HG03469 (cell line): ENCODE measurements around the gene JADE2.
"Not testable (repeated sequence)": the region's sequence is repeated elsewhere in the genome, so short reads cannot be mapped to it uniquely, and the experiment has no call there.

ENCODE experiments used
- ATAC-seq: cut with Tn5 transposase; IDR thresholded peaks from one replicate; pipeline ENCODE4 v1.9.1; 2021; ENCODE audit warnings: mild to moderate bottlenecking, moderate library complexity, moderate number of reproducible peaks; ENCODE audit not compliant: unreplicated experiment

Gene JADE2

DNA sequence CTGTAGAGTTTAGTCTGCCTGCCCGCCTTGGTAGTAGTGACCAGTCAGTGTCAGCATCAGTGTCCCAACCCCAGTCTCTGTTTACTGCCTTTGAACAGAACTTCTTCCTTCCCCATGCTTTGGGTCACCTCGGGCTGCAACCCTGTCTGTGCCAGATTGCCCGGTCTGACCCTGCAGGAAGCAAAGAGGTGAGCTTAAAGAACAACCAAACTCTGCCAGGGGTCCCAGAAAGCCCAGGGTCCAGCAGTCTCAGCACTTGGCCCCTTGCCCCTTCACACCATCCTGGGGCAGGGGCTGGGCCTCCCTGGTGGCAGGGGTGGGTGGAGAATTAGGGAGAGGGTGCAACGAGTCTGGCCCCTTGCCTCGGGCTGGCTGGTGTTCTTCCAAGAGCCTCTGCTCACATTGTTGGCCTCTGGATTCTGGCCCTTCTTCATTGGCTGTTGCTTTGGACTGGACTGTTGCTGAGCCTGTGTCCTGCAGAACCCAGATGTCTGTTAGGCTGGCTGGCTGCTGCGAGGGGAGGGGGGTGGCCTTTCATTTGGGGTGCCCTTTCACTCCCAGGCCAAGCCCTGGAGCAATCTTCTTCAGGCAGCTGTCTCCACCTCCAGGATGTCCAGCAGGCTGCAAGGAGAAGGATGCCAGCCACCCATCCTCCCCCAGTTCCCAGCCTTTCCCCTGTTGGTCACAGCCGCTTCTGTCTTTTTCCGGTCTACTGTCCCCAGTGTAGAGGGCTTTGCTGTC is 55.9 kb downstream of the JADE2 start:
- no peak for ATAC-seq

DNA sequence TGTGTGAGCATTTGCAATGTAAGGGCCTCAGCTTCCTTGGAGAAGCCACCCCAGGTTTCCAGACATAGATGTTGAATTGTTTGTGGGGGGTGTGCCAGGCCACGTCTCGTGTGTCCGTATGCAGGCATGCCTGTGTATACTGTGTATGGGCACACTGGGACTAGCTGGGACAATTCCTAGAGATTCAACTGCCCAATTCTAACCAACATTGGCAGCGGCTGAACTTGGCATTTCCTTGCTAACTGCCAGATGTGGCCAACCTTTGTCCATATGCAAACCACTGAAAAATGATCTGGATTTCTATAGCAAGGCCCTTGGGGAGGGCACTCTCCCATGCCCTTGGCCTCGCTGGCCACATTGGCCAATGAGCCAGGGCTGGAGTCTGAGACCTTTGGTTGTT is 56.8 kb downstream of the JADE2 start:
- no peak for ATAC-seq

DNA sequence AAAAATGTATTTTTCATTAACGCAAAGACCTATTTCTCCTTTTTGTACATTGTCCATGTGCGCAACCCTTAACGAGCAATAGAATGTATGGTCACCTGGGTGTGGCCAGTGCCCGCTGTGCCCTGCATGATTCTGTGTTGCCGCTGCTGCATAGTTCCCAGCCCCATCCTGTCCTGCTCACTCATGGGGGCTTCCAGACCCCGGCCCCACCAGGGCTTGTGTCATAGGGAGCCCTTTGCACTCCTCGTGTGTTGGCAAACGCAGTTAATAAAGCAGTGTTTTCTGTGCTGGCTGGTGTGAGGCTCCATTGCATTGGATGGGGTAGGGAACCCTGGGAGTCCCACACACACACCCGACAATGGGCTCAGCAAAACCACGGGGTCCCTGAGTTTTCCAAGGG is 57.5 kb downstream of the JADE2 start:
- ATAC-seq, result no peak

DNA sequence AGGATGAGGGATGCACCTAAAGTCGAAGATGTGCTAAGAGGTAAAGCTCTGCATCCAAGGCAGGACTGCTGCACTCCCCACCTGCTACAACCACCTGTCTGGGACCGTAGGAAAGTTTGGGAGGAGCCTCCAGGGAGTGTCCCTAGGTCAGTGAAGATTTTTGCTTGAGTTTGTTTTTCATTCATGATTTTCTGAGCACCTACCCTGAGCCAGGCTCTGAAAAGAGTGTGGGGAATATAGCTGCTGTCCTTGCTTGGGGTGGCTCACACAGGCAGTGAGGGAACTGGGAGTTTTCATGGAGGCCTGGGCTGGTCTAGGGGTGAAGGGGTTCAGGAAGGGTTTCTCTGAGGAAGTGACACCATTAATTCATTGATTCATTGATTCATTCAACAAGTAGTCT is 58.3 kb downstream of the JADE2 start:
- no peak for ATAC-seq

DNA sequence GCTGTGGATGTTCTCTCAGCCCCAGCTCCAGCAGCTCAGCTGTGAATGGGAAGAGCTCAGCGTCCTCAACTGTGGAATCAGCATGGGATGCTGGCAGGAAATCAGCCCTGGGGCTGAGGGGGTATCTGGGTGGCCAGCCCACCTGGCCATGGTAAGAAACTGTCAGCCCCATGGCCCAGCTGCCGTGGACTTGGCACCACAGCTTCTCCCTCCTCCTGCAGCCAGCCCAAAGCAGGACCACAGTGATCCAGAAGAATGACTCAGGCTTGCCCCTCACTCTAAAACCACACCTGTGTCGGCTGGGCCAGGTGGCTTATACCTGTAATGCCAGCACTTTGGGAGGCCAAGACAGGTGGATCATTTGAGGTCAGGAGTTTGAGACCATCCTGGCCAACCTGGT is 59.2 kb downstream of the JADE2 start:
- ATAC-seq, result no peak

DNA sequence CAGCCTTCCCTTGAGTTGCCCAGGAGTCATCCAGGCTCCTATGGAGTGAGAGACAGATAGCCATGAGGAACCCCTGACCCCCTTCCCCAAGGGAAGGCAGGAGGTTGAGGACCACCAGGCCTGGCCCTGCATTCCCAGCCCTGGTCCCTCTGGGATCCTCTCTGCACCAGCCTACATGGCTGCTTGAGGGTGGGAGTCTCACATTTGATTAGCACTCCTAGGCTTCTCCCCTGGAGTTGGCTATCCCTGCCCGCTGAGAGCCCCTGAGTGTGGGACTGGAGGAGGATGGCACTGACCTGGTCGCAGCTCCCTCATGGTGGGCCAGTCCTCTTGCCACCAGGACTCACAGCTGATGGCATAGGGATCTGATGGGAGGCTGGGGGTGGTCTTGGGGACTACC is 60.5 kb downstream of the JADE2 start:
- no peak for ATAC-seq

DNA sequence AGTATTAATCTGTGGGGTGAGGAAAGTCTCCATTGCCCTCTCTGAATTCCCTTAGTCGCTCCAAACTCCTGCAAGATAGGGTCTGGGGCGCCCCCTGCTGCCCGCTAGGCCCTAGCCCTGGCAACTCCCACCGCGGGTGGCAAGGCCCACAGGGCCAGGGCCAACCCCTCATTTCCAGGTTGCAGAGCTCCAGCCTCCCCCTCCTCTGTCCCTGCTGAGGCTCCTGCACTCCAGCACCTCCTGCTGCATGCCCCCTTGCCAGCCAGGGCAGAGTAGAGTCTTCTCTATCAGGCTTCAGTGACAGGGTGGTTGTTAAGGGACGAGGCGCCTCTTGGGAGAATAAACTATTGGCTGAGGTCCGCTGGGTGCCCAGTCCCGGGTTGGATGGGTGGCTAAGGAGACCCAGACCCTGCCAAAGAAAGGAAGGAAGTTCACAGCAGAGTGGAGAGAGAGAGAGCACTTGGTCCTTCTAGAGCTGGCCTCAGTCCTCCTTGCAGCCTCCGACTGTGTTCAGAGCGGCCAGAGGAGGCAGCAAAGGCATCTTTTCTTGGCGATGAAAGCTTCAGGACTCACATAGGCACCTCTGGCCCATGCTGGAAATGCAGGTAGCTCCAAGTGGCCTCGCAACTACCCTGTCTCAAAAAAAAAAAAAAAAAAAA is 61.5 kb downstream of the JADE2 start:
- no peak for ATAC-seq

DNA sequence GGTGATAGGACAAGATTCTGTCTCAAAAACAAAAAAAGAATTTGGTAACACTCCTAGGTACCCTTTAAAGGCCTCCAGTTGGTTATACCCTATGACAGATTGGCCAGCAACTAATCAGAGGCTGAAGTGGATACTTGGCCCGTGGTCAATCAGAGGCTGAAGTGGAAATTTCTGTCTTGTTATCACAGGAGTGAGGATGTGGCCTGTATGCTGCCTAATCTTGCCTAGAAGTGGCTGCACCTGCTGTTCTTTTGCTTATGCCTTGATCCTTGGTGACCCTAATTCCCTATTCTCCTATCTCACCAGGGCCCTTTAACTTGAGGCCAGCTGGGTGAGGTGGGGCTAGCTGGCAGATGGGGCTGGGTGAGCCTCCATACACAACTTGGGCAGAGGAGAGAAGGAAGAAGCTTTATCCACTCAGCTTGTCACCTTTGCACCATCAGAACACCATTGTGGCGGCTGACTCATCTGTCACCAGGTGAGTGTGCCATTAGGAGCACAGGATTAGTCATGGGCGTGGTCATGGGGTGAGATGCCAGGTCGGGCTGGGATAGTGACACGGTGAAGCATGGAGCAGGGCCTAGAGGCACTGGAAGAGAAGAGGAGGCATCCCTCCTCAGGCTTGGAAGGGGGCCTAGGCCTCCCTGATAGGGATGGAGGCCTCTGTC is 65.7 kb downstream of the JADE2 start:
- no peak for ATAC-seq

DNA sequence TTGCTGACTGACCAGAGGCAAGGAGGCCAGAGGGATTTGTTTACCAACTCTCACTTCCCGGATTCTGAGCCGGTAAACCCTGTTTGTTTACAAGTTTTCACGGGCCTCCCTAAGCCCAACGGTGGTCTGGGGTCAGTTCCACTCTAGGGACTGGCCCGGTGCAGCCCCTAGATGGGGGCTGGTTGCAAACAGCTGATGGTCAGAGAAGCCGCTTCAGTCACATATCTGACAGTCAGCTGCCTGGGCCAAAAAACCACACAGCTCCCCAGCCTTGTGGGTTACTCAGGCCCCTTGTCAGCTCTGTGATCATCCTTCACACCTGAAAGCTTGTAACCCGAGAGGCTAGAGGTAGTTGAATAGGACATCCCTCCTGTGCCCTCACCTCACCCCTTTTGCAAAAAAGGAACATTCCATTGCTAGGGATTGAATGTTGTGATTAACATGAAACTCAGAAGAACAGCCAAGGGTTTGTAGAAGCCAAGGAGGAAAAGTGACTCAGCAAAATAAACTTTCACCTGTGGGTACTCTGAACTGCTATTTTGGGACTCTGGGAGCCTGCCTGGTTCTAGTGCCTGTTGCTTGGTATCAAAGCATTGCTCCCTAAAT is 66.8 kb downstream of the JADE2 start:
- no peak for ATAC-seq

DNA sequence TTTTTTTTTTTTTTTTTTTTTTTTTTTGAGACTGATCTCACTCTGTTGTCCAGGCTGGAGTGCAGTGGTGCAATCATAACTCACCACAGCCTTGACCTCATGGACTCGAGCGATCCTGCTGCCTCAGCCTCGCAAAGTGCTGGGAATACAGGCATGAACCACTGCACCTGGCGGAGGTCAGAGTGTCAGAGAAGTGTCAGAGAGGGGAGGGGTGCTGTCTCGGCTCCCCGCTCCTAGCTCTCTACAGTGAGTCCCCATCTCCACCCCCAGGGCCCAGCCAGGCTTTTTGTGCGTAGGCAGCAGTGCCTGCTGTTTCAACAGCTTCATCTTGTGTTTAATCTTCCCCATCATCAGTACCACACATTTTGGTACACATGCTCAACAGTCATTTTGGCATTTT is 68.9 kb downstream of the JADE2 start:
- ATAC-seq, result no peak

DNA sequence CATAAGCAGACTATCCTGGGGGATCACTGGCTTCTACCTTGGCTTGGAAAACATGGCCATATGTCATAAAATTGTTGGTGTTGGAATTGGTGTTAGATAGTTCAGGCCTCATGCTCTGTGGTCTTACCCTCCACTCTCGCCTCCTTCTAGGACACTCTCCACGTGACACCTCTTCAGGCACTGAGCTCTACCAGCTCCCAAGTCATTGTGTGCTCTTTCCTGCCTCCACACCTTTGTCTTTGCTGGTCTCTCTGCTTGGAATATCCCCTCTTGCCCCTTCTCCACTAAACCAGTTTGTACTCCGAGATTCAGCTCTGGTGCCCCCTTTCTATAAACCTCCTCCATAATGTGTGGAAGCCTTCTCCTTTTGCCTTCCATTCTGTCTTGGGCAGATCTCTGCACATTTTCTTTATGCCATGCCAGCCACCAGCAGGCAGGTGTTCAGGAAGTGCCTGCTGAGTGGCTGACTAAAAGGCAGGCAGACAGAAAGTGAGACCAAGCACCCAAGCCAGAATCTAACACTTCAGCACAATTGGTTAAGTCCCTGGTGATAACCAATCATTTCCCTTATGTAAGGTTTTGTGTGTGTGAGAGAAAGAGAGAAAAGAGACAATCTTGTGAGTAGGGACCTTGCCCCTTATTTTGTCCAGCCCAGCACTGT is 69.5 kb downstream of the JADE2 start:
- ATAC-seq, result no peak

DNA sequence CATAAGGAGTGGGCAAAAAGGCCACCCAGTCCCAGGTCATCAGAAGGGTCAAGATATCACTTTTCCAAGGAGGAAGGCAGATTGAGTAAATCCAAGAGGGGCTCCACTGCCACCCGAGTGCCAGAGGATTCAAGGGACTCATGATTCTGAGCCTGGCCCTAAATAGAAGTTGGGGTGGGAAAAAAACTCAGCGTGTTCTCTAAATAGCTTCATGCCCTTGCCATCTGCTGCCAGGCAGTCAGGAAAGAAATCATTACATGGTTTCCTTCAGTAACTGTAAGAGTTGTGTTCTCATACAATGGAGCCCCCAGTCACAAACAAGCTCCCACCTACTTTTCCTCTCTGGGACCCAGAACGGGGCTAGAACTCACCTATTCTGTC is 70.0 kb downstream of the JADE2 start:
- ATAC-seq, result no peak

DNA sequence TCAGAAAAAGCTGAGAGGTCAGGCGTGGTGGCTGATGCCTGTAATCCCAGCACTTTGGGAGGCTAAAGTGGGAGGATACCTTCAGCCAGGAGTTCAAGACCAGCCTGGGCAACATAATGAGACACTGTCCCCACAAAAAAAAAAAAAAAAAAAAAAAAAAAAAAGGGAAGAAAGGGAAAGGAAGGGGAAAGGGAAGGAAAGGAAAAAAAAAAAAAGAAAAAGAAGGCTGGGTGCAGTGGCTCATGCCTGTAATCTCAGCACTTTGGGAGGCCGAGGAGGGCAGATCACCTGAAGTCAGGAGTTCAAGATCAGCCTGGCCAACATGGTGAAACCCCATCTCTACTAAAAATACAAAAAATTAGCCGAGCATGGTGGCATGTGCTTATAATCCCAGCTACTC is 74.3 kb downstream of the JADE2 start:
- ATAC-seq, result not testable (repeated sequence)

DNA sequence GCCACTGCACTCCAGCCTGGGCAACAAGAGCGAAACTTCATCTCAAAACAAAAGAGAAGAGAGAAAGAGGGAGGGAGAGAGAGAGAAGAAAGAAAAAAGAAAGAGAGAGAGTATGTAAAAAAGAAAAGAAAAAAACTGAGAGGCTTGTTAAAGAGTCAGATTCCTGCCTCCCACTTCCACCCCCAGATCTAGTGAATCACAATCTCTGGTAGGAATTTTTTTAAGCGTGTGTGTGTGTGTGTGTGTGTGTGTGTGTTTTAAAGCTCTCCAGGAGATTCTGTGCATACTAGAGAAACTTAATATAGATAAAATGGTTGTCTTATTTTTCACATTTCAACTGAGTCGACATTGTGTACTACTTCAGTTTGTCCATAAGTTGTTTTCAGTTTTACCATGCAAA is 75.1 kb downstream of the JADE2 start:
- ATAC-seq, result no peak

DNA sequence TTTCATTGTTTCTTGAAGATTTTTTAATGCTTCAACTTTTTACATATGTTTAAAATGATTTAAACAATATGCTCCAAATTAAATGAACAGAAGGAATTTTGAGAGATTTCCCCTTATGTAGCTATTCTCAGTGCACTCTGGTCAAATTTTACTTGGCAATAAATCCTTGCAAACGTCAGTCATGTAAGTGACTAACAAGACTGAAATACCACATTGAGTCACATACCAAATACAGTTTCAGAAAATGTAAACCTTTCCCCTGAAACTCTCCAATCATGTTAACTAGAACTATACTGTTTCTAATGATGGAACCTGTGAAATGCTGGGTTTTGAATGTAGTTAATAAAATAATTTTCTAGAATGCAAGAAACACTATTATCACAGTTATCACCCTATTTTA is 77.6 kb downstream of the JADE2 start:
- no peak for ATAC-seq

DNA sequence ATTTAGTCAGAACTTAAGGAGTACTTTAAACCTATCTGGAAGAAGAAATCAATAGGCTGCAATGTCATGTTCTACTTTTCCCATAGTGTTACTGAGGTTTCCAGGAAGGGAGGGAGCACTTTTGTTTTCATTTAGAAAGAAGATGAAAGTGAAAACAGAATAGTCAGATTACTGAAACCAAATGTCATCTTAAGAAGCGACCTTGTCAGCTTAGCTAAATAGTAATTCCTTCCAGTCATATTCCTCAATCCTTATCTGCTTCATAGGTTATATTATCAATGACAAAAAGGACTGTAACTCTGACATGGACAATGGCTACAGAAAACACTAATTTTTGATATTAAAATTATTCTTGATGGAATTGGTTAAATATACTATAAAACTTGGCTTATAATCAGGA is 79.4 kb downstream of the JADE2 start:
- no peak for ATAC-seq

DNA sequence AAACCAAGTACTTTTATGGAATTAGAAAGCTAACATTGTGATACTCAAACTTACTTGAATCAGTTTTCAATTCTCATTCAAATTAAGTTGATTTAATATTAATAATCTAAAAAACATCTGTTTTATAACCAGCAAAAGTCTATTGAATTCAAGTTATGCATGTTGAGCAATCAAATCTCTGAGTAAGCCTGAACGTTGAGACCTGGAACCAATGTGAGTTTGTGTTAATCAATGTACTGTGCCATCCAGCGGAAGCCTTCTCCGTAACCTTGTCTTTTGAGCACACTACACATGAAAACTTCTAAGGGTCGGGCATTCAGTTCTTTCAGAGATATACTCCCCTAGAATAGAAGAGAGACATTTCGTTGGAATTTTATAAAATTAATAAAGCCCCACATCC is 81.3 kb downstream of the JADE2 start:
- no peak for ATAC-seq

DNA sequence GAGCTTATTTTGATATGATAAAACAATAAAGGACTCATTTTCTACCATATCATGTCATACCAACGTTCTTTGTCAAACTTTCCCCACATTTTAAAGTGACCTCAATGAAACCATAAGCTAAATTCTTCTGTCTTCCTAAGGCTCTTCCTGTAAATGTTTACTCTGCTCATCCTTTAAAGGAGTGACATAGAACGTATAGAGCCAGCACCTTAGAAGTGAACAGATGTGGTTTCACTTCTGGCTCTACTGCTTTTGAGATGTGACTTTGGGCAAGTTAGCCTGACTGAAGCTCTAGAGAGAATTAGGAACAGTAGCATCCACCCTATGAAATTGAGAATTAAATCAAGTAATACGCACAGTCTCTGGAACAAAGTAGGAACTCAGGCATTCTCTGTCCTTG is 83.1 kb downstream of the JADE2 start:
- no peak for ATAC-seq

DNA sequence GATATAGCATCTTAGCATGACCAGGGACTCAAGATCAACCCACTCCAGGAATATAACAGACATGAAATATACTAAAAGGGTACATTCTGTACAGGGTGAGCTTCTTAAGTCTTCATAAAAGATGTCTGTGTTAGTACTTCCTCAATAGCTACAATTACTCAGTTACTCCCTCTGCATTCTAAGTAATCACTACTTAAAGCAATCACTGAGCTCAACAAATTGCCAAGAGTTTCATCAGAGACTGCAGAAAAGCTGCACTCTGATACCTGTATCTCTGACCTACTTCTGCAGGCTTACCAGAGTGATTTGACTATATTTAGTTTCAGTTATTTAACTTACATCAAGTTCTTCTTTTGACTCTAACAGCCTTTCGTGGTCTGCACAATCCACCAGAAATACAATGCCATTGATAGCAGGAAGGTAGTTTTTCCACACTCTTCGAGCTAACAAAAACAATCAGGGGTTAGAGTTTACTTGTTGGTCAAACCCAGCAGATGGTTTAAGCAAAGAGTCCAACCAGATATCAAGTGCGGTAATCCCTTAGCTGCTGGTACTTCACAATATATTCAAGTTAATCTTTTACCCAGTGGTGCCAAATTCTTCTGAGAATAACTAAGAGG is 83.9 kb downstream of the JADE2 start:
- no peak for ATAC-seq

DNA sequence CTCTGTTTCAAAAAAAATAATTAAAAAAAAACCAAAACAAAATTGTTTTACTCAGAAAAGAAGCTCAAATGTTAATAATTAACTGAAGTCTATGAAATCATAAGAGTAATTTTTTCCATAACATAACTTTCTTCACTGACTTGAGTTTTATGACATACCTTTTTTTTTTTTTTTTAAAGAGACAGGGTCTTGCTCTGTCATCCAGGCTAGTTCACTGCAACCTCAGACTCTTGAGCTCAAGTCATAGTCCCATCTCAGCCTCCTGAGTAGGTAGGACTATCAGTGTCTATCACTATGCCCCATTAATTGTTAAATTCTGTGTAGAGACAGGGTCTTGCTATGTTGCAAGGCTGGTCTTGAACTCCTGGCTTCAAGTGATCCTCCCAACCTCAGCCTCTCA is 85.3 kb downstream of the JADE2 start:
- ATAC-seq, result no peak

DNA sequence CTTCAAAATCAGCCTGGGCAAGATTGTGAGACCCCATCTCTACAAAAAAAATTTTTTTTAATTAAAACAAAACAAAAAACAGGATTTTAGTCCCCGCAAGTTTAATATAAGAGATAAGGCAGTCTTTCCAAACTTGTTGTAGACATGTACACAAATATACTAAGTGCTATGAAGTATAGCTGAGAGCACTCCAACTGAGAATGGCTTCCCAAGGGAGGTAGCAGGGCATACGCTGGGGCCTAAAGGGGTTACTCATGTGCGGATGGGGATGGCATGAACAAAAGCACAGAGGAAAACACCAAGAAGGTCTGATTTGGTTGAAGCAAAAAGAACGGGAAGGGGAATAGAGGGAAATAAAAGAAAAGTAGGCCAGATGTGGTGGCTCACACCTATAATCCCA is 86.0 kb downstream of the JADE2 start:
- no peak for ATAC-seq
